ENCODE measurements around the gene C19orf67. TPM values are rescaled to one million over a fixed set of nuclear protein-coding genes. Genes with fewer than 3 reads are reported as not detected.

C19orf67 gene
- total RNA-seq, 1 experiment from 2014 or later: not detected

- H2AFZ ChIP-seq (ENCODE audit: low read depth, low read length, poor library complexity, severe bottlenecking): no peak overlapping the region
- no peaks in the 10 kb centered on the region for H3K9me3 ChIP-seq (ENCODE audit: control insufficient read depth in 1 of 2, insufficient read depth in 1 of 2, low read depth in 1 of 2, low read length in 2 of 2)
- RAD21 ChIA-PET (ENCODE audit: low non-redundant PET in 1 of 2, low total read pairs in 2 of 2, uncharacterized antibody in 2 of 2, unreplicated experiment in 2 of 2): no interaction called here
- CTCF ChIA-PET: no interaction called here
- intact Hi-C loops (cut with micrococcal nuclease): no loop called here
- no peak overlapping the region for H3K4me3 ChIP-seq (replicated peaks in 1 of 2; ENCODE audit: low read depth in 1 of 2, low read length in 2 of 2)
- DNase-seq (ENCODE audit: low read depth, low spot score): no peak
- no peak overlapping the region for H3K9ac ChIP-seq (ENCODE audit: low read length)
- BruUV-seq (replicated peaks): no TSS peak
- H3K79me2 ChIP-seq (ENCODE audit: insufficient read depth, low read length): no peaks in the 10 kb centered on the region
- H4K20me1 ChIP-seq (ENCODE audit: insufficient read depth): no peaks in the 10 kb centered on the region
- H3K4me2 ChIP-seq (ENCODE audit: low read length): no peak overlapping the region
- H3K36me3 ChIP-seq (ENCODE audit: control insufficient read depth in 1 of 2, insufficient read depth in 2 of 2, low read length in 2 of 2): peaks cover 8 to 18% of the 10 kb centered on the region in 2 experiments
- no peaks in the 10 kb centered on the region for H3K9me2 ChIP-seq (ENCODE audit: insufficient read depth)
- POLR2A ChIA-PET: no interaction called here
- ATAC-seq: no peak
- H3K4me1 ChIP-seq (ENCODE audit: control insufficient read depth in 1 of 2, insufficient read depth in 2 of 2, low read length in 2 of 2): 0 out of 4 replicates have a peak, but pooled peaks cover 0 to 4% of the 10 kb centered on the region in 2 experiments
- no peaks in the 10 kb centered on the region for H3K27me3 ChIP-seq (ENCODE audit: insufficient read depth, low read length)
- H3K27ac ChIP-seq (ENCODE audit: low read depth, low read length): no peak overlapping the region
- TF ChIP-seq ZNF274 (IDR thresholded peaks at IDR 0.05; ENCODE audit: low read depth, low read length): no peak
- TF ChIP-seq FOSL1 (IDR thresholded peaks at IDR 0.05; ENCODE audit: low read depth): no peak
- TF ChIP-seq, protein P1, sequence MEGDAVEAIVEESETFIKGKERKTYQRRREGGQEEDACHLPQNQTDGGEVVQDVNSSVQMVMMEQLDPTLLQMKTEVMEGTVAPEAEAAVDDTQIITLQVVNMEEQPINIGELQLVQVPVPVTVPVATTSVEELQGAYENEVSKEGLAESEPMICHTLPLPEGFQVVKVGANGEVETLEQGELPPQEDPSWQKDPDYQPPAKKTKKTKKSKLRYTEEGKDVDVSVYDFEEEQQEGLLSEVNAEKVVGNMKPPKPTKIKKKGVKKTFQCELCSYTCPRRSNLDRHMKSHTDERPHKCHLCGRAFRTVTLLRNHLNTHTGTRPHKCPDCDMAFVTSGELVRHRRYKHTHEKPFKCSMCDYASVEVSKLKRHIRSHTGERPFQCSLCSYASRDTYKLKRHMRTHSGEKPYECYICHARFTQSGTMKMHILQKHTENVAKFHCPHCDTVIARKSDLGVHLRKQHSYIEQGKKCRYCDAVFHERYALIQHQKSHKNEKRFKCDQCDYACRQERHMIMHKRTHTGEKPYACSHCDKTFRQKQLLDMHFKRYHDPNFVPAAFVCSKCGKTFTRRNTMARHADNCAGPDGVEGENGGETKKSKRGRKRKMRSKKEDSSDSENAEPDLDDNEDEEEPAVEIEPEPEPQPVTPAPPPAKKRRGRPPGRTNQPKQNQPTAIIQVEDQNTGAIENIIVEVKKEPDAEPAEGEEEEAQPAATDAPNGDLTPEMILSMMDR (IDR thresholded peaks at IDR 0.05 in 2 of 3, conservative IDR thresholded peaks at IDR 0.05 in 1 of 3; ENCODE audit: borderline replicate concordance in 1 of 3, insufficient read depth in 1 of 3, low read depth in 2 of 3, low read length in 2 of 3): no peak
- TF ChIP-seq EZH2phosphoT487 (IDR thresholded peaks at IDR 0.05; ENCODE audit: borderline replicate concordance): no peak
- no peak for TF ChIP-seq SIN3A (IDR thresholded peaks at IDR 0.05; ENCODE audit: low read depth)
- TF ChIP-seq, protein P2, sequence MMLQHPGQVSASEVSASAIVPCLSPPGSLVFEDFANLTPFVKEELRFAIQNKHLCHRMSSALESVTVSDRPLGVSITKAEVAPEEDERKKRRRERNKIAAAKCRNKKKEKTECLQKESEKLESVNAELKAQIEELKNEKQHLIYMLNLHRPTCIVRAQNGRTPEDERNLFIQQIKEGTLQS (IDR thresholded peaks at IDR 0.05): no peak
- no peak for TF ChIP-seq POLR2AphosphoS5 (IDR thresholded peaks at IDR 0.05; ENCODE audit: low read depth, low read length)
- no peak for TF ChIP-seq EZH2 (IDR thresholded peaks at IDR 0.05)
- no peak for TF ChIP-seq ELF1 (IDR thresholded peaks at IDR 0.05; ENCODE audit: borderline replicate concordance, low read depth)
- TF ChIP-seq JUND (IDR thresholded peaks at IDR 0.05): no peak
- TF ChIP-seq SRF (IDR thresholded peaks at IDR 0.05; ENCODE audit: low read depth): no peak
- no peak for TF ChIP-seq POLR2A (IDR thresholded peaks at IDR 0.05; ENCODE audit: borderline replicate concordance, extremely low read depth, insufficient read depth, insufficient read length)
Measured at GRCh38 chr19:14101003-14101545, 15.5 kb upstream of the C19orf67 start.
